ENCODE measurements around the gene MOB3C.

- no peak for TF ChIP-seq CTCF (conservative IDR thresholded peaks at IDR 0.05; ENCODE audit: low read length)
- TF ChIP-seq EZH2phosphoT487 (IDR thresholded peaks at IDR 0.05; ENCODE audit: borderline replicate concordance, low read depth, low read length) = no peak
These were observed 10.2 kb downstream of the MOB3C start for GRCh38 chr1:46606255-46606965.

Data from OCI-LY7 (cell line).